ENCODE measurements around the gene EHF. TPM values are rescaled to one million over a fixed set of nuclear protein-coding genes. Genes with fewer than 3 reads are reported as not detected.
A peak's percentile ranks its signal among the peaks of the same experiment; 100 is the strongest.
"Not testable (repeated sequence)": the region's sequence is repeated elsewhere in the genome, so short reads cannot be mapped to it uniquely, and the experiment has no call there.

Gene EHF
- polyA plus RNA-seq (ENCODE audit: insufficient read length) = not detected

GRCh38 chr11:34620820-34621792 lies at the start of gene EHF:
Gene EHF (plus strand): TSS chr11:34621093. CDS start chr11:34642631, 21,538 bp downstream.
- DNase-seq (ENCODE audit: low read depth) = no peak

- DNase-seq (ENCODE audit: low read depth) = no peak
Measured at GRCh38 chr11:34573537-34573936, 47.4 kb upstream of the EHF start.

DNA sequence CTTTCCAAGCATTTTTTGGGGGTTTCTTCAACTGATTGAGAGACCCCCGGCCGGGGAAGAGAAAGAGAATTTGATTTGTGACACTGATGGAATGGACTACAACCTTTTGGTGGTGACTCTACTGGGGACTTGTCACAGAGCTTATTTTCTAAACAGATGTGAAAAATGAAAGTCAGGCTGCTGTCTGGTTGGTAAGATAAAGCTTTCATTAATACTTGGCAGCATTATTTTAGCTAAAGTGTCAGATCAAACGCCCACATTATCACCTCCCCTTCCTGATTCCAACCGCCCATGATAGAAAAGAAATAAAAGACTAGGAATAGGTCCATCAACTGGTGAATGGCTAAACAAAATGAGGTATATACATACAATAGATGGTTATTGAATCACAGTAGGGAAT lies 45.6 kb upstream of the EHF start:
- no peak for DNase-seq (ENCODE audit: low read depth)

DNA sequence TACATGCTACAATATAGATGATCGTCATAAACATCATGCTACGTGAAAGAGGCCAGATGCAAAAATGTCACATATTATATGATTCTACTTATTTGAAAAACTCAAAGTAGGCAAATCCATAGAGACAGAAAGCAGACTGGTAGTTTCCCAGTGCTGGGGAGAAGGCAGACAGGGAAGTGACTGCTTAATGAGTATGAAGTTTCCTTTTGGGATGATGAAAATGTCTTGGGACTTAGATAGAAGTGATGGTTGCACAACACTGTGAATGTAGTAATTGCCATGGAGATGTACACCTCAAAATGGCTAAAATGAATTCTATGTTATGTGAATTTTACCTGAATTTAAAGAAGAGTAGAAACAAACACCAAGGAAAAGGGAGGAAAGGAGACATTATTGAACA lies 45.2 kb upstream of the EHF start:
- DNase-seq (ENCODE audit: low read depth) = no peak

GRCh38 chr11:34576331-34576730 lies 44.6 kb upstream of the EHF start:
- no peak for DNase-seq (ENCODE audit: low read depth)

DNA sequence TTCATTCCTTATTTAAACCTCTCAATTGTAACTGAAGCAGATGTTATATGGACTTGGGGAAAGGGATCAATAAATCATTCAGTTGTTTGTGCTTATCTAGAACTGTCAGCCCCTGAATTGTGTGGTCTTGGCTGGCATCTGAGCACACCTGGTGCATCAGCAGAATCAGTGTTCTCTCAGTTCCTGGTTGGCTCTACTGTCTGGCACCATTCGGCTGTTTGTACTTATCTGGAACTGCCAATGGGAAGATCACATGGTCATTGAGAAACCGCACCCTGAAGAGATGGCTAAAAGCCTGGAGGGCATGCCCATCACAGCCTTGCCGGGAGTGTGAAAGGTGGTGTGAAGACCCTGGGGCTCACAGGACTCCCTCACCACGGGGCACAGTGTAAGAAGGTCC lies 37.1 kb upstream of the EHF start:
- no peak for DNase-seq (ENCODE audit: low read depth)

DNA sequence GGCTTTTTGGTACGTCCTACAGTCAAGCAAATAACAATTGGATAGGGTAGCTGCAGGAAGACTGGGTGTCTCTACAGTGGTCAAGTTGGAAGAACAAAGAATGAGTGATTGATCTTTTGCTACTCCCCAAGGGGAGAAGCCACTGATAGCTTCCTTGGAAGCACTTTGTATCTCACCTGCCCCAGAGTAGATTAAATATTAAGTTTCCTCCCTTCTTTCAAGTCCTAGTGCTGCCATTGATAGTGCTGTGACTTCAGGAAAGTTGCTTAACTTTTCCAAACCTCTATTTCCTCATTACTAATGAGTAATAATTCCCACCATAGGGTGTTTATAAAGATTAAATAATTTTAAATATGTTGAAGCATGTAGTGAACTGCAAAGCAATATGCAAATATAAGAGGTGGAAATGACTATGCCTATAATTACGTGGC lies 35.6 kb upstream of the EHF start:
- DNase-seq (ENCODE audit: low read depth) = no peak

DNA sequence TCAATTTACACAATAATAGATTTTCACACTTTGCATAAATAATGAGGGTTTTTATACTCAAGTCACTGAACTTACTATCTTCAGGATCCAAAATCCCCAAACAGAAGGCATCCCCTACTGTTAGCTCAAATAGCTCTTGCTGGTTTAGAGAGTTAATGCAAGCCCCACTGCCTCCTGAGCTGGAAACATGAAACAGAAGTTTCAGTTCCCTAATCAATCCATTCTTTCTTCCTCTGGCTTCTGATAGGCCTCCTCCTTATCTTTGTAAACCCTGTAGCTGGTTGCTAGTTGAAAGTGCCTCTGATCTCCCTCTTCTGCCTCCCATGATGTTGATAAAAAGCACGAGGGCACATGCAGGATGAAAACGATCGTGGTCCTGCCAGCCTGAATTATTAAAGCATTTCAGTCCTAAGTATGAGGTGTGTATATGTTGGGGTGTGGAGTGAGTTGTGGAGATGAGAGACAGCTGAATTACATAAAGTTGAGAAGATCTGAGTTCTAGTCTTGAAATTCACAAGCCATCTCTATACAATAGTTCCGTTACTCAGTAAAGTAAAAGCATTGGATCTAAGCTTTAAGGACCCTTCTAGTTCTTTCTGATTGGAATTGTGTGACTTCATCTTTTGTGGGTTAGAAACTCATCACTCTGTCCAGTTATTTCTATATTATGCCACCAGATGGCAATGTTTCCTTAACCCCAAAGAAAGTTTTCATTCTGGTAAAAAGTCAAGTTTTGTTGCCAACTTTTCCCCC lies 35.0 kb upstream of the EHF start:
- peak; percentile 43 for DNase-seq (ENCODE audit: low read depth)

- no peak for DNase-seq (ENCODE audit: low read depth)
Measured at GRCh38 chr11:34586488-34587281, 34.2 kb upstream of the EHF start.

GRCh38 chr11:34587282-34587677 lies 33.6 kb upstream of the EHF start:
- no peak for DNase-seq (ENCODE audit: low read depth)

- no peak for DNase-seq (ENCODE audit: low read depth)
Measured at GRCh38 chr11:34588023-34588422, 32.9 kb upstream of the EHF start.

DNA sequence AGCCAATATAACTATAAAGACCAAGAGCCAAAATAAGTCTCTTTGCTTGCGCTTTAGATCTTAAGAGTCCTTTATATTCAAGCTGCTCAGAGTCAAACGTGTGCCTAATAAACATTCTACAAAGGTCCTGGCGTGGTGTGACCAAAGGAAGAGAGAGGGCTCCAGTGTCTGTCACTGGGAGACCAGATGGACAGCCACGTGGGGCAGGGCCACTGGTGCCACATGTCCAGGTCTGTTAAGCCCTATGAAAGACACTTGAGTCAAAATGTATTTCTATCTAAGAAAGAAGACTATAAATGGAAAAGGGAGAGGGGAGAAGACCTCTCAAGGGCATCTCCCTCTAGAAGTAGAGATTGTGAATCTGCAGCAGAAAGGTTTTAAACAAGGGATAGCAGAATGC lies 32.2 kb upstream of the EHF start:
- no peak for DNase-seq (ENCODE audit: low read depth)

- DNase-seq (ENCODE audit: low read depth) = not testable (repeated sequence)
Measured at GRCh38 chr11:34589177-34589576, 31.7 kb upstream of the EHF start.

- DNase-seq (ENCODE audit: low read depth) = no peak
Measured at GRCh38 chr11:34593085-34593484, 27.8 kb upstream of the EHF start.

GRCh38 chr11:34594603-34595002 lies 26.3 kb upstream of the EHF start:
- no peak for DNase-seq (ENCODE audit: low read depth)

- DNase-seq (ENCODE audit: low read depth) = no peak
Measured at GRCh38 chr11:34595391-34595790, 25.5 kb upstream of the EHF start.

DNA sequence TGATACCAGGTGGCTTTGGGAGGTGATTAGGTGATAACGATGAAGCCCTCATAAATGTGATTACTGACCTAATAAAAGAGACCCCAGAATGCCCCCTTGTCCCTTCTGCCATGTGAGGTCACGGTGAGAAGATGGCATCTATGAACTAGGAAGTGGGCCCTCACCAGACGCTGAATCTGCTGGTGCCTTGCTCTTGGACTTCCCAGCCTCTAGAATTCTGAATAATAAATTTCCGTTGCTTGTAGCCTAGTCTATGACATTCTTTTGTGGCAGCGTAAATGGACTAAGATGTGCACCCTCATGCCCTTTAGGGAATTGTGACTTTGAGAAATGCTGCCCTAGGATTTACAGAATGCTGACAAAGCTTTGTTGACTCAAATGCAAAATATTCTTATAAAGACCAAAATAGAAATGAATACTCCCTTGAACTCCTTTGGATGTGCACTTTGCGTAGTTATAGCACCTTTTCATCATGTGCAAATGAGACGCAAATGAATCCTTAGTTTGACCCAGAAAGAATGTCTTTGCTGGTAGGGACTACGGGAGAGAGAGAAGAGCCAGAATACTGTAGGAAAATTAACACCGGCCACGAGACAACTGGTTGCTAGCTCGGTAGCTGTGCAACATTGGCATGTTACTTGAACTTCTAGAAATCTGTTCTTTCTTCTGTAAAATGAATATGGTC lies 24.8 kb upstream of the EHF start:
- DNase-seq (ENCODE audit: low read depth) = no peak

GRCh38 chr11:34599406-34599945 lies 21.4 kb upstream of the EHF start:
- no peak for DNase-seq (ENCODE audit: low read depth)

GRCh38 chr11:34600339-34601084 lies 20.4 kb upstream of the EHF start:
- DNase-seq (ENCODE audit: low read depth) = no peak

DNA sequence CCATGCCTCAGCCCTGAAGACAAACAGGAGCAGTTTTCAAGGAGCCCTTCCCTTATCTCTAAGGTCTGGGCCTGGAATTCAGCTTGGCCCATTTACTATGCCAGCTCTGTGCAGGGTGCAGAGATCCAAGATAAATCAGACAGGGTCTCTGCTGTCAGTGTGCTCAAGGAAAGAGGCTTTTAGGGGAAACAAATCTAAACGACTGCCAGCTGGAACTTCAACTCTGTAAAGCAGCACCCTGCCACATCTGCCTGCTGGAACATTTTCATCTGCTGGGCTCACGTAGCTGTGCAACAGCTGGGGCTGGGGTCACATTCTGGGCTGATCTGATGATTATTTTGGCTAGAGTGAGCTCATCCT lies 19.8 kb upstream of the EHF start:
- no peak for DNase-seq (ENCODE audit: low read depth)

Data from forelimb muscle (tissue), 1 donor.